PFSK-1 (cell line): Measurements from ENCODE around the gene MORN1.

Source experiments
- FOXP2 ChIP-seq: optimal IDR thresholded peaks from 2 replicates; pipeline ENCODE3; 2011; ENCODE audit warnings: borderline replicate concordance, control low read depth, inconsistent platforms; ENCODE audit not compliant: insufficient read depth; ENCODE audit errors: extremely low read length, extremely low read depth
- POLR2AphosphoS5 ChIP-seq: IDR thresholded peaks from 2 replicates; pipeline ENCODE4 v1.6.1; 2012; ENCODE audit warnings: low read depth, mild to moderate bottlenecking, control low read depth, low read length, moderate library complexity
- SIN3A ChIP-seq: IDR thresholded peaks from 2 replicates; pipeline ENCODE4 v1.6.1; 2012; ENCODE audit warnings: mild to moderate bottlenecking, low read length, moderate library complexity, borderline replicate concordance; ENCODE audit not compliant: insufficient read depth
- TAF1 ChIP-seq: IDR thresholded peaks from 2 replicates; pipeline ENCODE4 v1.6.1; 2012; ENCODE audit warnings: low read length, control low read depth, borderline replicate concordance; ENCODE audit not compliant: insufficient read depth
- TF ChIP-seq, protein P1 (sequence below), 2 experiments: IDR thresholded peaks; 2 replicates each; pipeline versions ENCODE4 v1.6.1 to v1.8.0; 2011 to 2012; ENCODE audit warnings: low read depth in 2 of 2, low read length in 2 of 2, control low read depth in 1 of 2, inconsistent platforms in 1 of 2, mild to moderate bottlenecking in 1 of 2, moderate library complexity in 1 of 2; ENCODE audit not compliant: insufficient read depth in 1 of 2

The MORN1 gene

GRCh38 chr1:2288311-2288710, 103.0 kb downstream of the MORN1 start:
- TF ChIP-seq POLR2AphosphoS5 (no peak), SIN3A (no peak), TAF1 (no peak), FOXP2 (no peak)
- TF ChIP-seq, protein P1, sequence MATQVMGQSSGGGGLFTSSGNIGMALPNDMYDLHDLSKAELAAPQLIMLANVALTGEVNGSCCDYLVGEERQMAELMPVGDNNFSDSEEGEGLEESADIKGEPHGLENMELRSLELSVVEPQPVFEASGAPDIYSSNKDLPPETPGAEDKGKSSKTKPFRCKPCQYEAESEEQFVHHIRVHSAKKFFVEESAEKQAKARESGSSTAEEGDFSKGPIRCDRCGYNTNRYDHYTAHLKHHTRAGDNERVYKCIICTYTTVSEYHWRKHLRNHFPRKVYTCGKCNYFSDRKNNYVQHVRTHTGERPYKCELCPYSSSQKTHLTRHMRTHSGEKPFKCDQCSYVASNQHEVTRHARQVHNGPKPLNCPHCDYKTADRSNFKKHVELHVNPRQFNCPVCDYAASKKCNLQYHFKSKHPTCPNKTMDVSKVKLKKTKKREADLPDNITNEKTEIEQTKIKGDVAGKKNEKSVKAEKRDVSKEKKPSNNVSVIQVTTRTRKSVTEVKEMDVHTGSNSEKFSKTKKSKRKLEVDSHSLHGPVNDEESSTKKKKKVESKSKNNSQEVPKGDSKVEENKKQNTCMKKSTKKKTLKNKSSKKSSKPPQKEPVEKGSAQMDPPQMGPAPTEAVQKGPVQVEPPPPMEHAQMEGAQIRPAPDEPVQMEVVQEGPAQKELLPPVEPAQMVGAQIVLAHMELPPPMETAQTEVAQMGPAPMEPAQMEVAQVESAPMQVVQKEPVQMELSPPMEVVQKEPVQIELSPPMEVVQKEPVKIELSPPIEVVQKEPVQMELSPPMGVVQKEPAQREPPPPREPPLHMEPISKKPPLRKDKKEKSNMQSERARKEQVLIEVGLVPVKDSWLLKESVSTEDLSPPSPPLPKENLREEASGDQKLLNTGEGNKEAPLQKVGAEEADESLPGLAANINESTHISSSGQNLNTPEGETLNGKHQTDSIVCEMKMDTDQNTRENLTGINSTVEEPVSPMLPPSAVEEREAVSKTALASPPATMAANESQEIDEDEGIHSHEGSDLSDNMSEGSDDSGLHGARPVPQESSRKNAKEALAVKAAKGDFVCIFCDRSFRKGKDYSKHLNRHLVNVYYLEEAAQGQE (IDR thresholded peaks at IDR 0.05; ENCODE audit: insufficient read depth in 1 of 2, low read depth in 2 of 2, low read length in 2 of 2): no peak

GRCh38 chr1:2287649-2288048, 103.7 kb downstream of the MORN1 start:
- no peak for TF ChIP-seq FOXP2
- no peak for TF ChIP-seq POLR2AphosphoS5
- TF ChIP-seq SIN3A: no peak
- TF ChIP-seq TAF1: no peak
- TF ChIP-seq, protein P1 (IDR thresholded peaks at IDR 0.05; ENCODE audit: insufficient read depth in 1 of 2, low read depth in 2 of 2, low read length in 2 of 2): no peak

GRCh38 chr1:2286923-2287322, 104.4 kb downstream of the MORN1 start:
- TF ChIP-seq, protein P1 (IDR thresholded peaks at IDR 0.05; ENCODE audit: insufficient read depth in 1 of 2, low read depth in 2 of 2, low read length in 2 of 2): no peak
- no peak for TF ChIP-seq FOXP2
- no peak for TF ChIP-seq SIN3A

DNA sequence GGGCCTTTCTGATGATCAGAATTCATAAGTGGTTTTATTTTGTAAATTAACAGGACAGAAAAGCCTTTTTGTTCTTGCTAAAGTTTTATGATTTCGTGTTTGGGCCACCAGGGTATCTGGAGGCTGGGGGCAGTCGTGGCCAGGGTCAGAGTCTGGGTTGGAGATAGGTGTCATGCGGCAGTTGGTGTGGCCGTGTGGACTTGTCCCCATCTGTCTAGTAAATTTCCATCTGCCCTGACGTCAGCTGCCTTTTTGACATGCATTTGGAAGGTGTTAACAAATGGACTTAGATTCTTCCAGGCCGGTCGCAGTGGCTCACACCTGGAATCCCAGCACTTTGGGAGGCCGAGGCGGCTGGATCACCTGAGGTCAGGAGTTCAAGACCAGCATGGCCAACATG, 106.4 kb downstream of the MORN1 start:
- no peak for TF ChIP-seq POLR2AphosphoS5
- no peak for TF ChIP-seq TAF1
- TF ChIP-seq SIN3A: no peak
- no peak for TF ChIP-seq FOXP2
- TF ChIP-seq, protein P1 (IDR thresholded peaks at IDR 0.05; ENCODE audit: insufficient read depth in 1 of 2, low read depth in 2 of 2, low read length in 2 of 2): no peak

- TF ChIP-seq FOXP2: no peak
- TF ChIP-seq POLR2AphosphoS5: no peak
- no peak for TF ChIP-seq TAF1
- TF ChIP-seq, protein P1 (IDR thresholded peaks at IDR 0.05; ENCODE audit: insufficient read depth in 1 of 2, low read depth in 2 of 2, low read length in 2 of 2): no peak
- TF ChIP-seq SIN3A: no peak
Measured at GRCh38 chr1:2283991-2284895, 107.1 kb downstream of the MORN1 start.
